Thyroid gland (tissue), 4 donors: ENCODE measurements around the gene GRIK4.

Experiments
- CTCF ChIP-seq, 6 experiments: fragments of 200-600 bp in 3 of 6; fragments of 450-650 bp in 3 of 6; sonication (generic) in 3 of 6; IDR thresholded peaks; one replicate each; pipeline ENCODE4 v1.5.1; 2016 to 2019; ENCODE audit warnings: antibody characterized with exemption in 6 of 6, mild to moderate bottlenecking in 2 of 6, inconsistent platforms in 1 of 6, moderate library complexity in 1 of 6
- POLR2A ChIP-seq, 2 donors: fragments of 450-650 bp; IDR thresholded peaks; one replicate each; pipeline ENCODE4 v1.6.1; 2017; ENCODE audit warnings: antibody characterized with exemption in 2 of 2, mild to moderate bottlenecking in 2 of 2, moderate library complexity in 1 of 2

GRCh38 chr11:120467627-120468026, 43.9 kb upstream of the GRIK4 start:
- TF ChIP-seq CTCF (IDR thresholded peaks at IDR 0.05) (no peak), POLR2A (IDR thresholded peaks at IDR 0.05) (no peak)
